Naive B cell (primary cell): ENCODE measurements around the gene USP32. TPM values are rescaled to one million over a fixed set of nuclear protein-coding genes. Genes with fewer than 3 reads are reported as not detected.
A peak's percentile ranks its signal among the peaks of the same experiment; 100 is the strongest.
"Not testable (repeated sequence)": the region's sequence is repeated elsewhere in the genome, so short reads cannot be mapped to it uniquely, and the experiment has no call there.

ENCODE experiments used
- ATAC-seq, 2 donors: fragments of 150-1000 bp; cut with Tn5 transposase; 2 replicates each; pipeline ENCODE4 v1.10.0; 2021; ENCODE audit warnings: low read depth in 2 of 2, mild to moderate bottlenecking in 2 of 2, moderate library complexity in 2 of 2
- DNase-seq: peaks from one replicate; pipeline ENCODE4 v3.0.0; 2022
- H3K27ac Mint-ChIP-seq, 6 donors: one replicate each; pipeline ENCODE4 v1.8.0; 2020 to 2022; ENCODE audit warnings: mild to moderate bottlenecking in 6 of 6, mixed read lengths in 6 of 6, moderate library complexity in 5 of 6, inconsistent platforms in 2 of 6
- H3K27me3 Mint-ChIP-seq, 3 donors: one replicate each; pipeline ENCODE4 v1.8.0; 2021 to 2022; ENCODE audit warnings: mixed read lengths in 3 of 3, mild to moderate bottlenecking in 1 of 3
- H3K36me3 Mint-ChIP-seq, 2 donors: one replicate each; pipeline ENCODE4 v1.8.0; 2020 to 2022; ENCODE audit warnings: mixed read lengths in 2 of 2, inconsistent platforms in 1 of 2, mild to moderate bottlenecking in 1 of 2
- H3K4me1 Mint-ChIP-seq, 3 donors: one replicate each; pipeline ENCODE4 v1.8.0; 2020 to 2022; ENCODE audit warnings: mixed read lengths in 3 of 3, inconsistent platforms in 1 of 3, mild to moderate bottlenecking in 1 of 3, moderate library complexity in 1 of 3
- H3K4me3 Mint-ChIP-seq, 8 donors: one replicate each; pipeline ENCODE4 v1.8.0; 2020 to 2022; ENCODE audit warnings: mild to moderate bottlenecking in 8 of 8, mixed read lengths in 8 of 8, moderate library complexity in 8 of 8, inconsistent platforms in 2 of 8
- H3K9me3 Mint-ChIP-seq, 7 donors: one replicate each; pipeline ENCODE4 v1.8.0; 2020 to 2022; ENCODE audit warnings: mixed read lengths in 7 of 7, mild to moderate bottlenecking in 5 of 7, inconsistent platforms in 2 of 7, moderate library complexity in 1 of 7
- polyA plus RNA-seq, 6 donors: library from polyadenylated mRNA; unstranded; fragments of 300-500 nt; fragmentation: Illumina TruSeq; gene quantifications; one replicate each; pipeline ENCODE4 v1.2.3, GENCODE V29; 2021; ENCODE audit warnings: low read depth in 6 of 6

USP32 gene
- polyA plus RNA-seq, 6 donors from 2014 or later = 7.3 to 16.2 (median 14.1) TPM; not detected in 1

GRCh38 chr17:60379461-60379860 is 12.5 kb downstream of the USP32 start:
- H3K27ac Mint-ChIP-seq, H3K4me3 Mint-ChIP-seq, DNase-seq, H3K36me3 Mint-ChIP-seq, ATAC-seq, H3K9me3 Mint-ChIP-seq, H3K27me3 Mint-ChIP-seq: not testable (repeated sequence)
- H3K4me1 Mint-ChIP-seq = peaks cover 23 to 25% (median 23%) of the 10 kb centered on the region in 3 donors

- not testable (repeated sequence) for H3K27ac Mint-ChIP-seq, H3K9me3 Mint-ChIP-seq, DNase-seq, H3K4me3 Mint-ChIP-seq, H3K36me3 Mint-ChIP-seq, H3K27me3 Mint-ChIP-seq, ATAC-seq
- H3K4me1 Mint-ChIP-seq = peaks cover 14 to 15% (median 14%) of the 10 kb centered on the region in 3 donors
These were observed 13.7 kb downstream of the USP32 start for GRCh38 chr17:60378187-60378586.

- DNase-seq (no peak), ATAC-seq (no peak)
- Mint-ChIP-seq H3K4me1 (peaks cover 15 to 22% (median 17%) of the 10 kb centered on the region in 3 donors), H3K9me3 (no peaks in the 10 kb centered on the region), H3K27me3 (no peaks in the 10 kb centered on the region), H3K4me3 (no peak overlapping the region), H3K36me3 (no peaks in the 10 kb centered on the region), H3K27ac (peak overlapping the region in 2 of 6 donors; percentile 38 to 57)
These were observed 19.0 kb downstream of the USP32 start for GRCh38 chr17:60372790-60373483.

GRCh38 chr17:60371818-60372510 is 20.0 kb downstream of the USP32 start:
- H3K4me3 Mint-ChIP-seq = no peak overlapping the region
- ATAC-seq = no peak
- H3K4me1 Mint-ChIP-seq = peaks cover 15 to 23% (median 18%) of the 10 kb centered on the region in 3 donors
- no peaks in the 10 kb centered on the region for H3K9me3 Mint-ChIP-seq
- H3K27ac Mint-ChIP-seq = peak overlapping the region in 4 of 6 donors; percentile 0 to 68 (median 42)
- H3K36me3 Mint-ChIP-seq = no peaks in the 10 kb centered on the region
- DNase-seq = no peak
- no peaks in the 10 kb centered on the region for H3K27me3 Mint-ChIP-seq

GRCh38 chr17:60371416-60371815 is 20.5 kb downstream of the USP32 start:
- Mint-ChIP-seq H3K36me3 (no peaks in the 10 kb centered on the region), H3K9me3 (no peaks in the 10 kb centered on the region), H3K4me1 (peaks cover 15 to 23% (median 18%) of the 10 kb centered on the region in 3 donors), H3K27me3 (no peaks in the 10 kb centered on the region), H3K27ac (peak overlapping the region in 4 of 6 donors; percentile 33 to 68 (median 48)), H3K4me3 (peak overlapping the region in 1 of 8 donors; percentile 1)
- no peak for DNase-seq
- no peak for ATAC-seq

GRCh38 chr17:60369727-60370126 is 22.2 kb downstream of the USP32 start:
- no peaks in the 10 kb centered on the region for H3K36me3 Mint-ChIP-seq
- ATAC-seq (no peak), DNase-seq (no peak)
- no peaks in the 10 kb centered on the region for H3K9me3 Mint-ChIP-seq
- H3K27ac Mint-ChIP-seq = no peak overlapping the region
- H3K27me3 Mint-ChIP-seq = no peaks in the 10 kb centered on the region
- peaks cover 15 to 23% (median 18%) of the 10 kb centered on the region in 3 donors for H3K4me1 Mint-ChIP-seq
- H3K4me3 Mint-ChIP-seq = peak overlapping the region in 1 of 8 donors; percentile 72

- H3K4me1 Mint-ChIP-seq = peaks cover 9 to 17% (median 15%) of the 10 kb centered on the region in 3 donors
- H3K36me3 Mint-ChIP-seq = no peaks in the 10 kb centered on the region
- no peak for ATAC-seq
- DNase-seq = no peak
- H3K27me3 Mint-ChIP-seq = no peaks in the 10 kb centered on the region
- no peak overlapping the region for H3K4me3 Mint-ChIP-seq
- H3K27ac Mint-ChIP-seq = peak overlapping the region in 1 of 6 donors; percentile 63
- no peaks in the 10 kb centered on the region for H3K9me3 Mint-ChIP-seq
These were observed 28.1 kb downstream of the USP32 start for GRCh38 chr17:60363700-60364405.

GRCh38 chr17:60362329-60362728 is 29.6 kb downstream of the USP32 start:
- Mint-ChIP-seq H3K4me1 (peaks cover 6 to 10% (median 7%) of the 10 kb centered on the region in 3 donors), H3K4me3 (no peak overlapping the region)

GRCh38 chr17:60361889-60362288 is 30.0 kb downstream of the USP32 start:
- Mint-ChIP-seq H3K36me3 (peaks cover under 1% of the 10 kb centered on the region in 2 donors), H3K9me3 (no peaks in the 10 kb centered on the region), H3K27me3 (no peaks in the 10 kb centered on the region), H3K4me1 (peaks cover 7 to 12% (median 8%) of the 10 kb centered on the region in 3 donors), H3K27ac (peak overlapping the region in 1 of 6 donors; percentile 26), H3K4me3 (no peak overlapping the region)
- ATAC-seq (no peak), DNase-seq (no peak)

More at GRCh38 chr17:60362329-60362728, 29.6 kb downstream of the USP32 start:
- Mint-ChIP-seq H3K27ac (no peak overlapping the region), H3K9me3 (no peaks in the 10 kb centered on the region), H3K27me3 (no peaks in the 10 kb centered on the region), H3K36me3 (no peaks in the 10 kb centered on the region)
- ATAC-seq (no peak), DNase-seq (no peak)

GRCh38 chr17:60359415-60359814 is 32.5 kb downstream of the USP32 start:
- Mint-ChIP-seq H3K4me3 (no peak overlapping the region), H3K4me1 (peaks cover 24 to 34% (median 26%) of the 10 kb centered on the region in 3 donors), H3K36me3 (peaks cover 9 to 12% of the 10 kb centered on the region in 2 donors), H3K27me3 (no peaks in the 10 kb centered on the region), H3K27ac (peak overlapping the region in 1 of 6 donors; percentile 1), H3K9me3 (peaks cover 0 to 4% (median 0%) of the 10 kb centered on the region in 7 donors)
- ATAC-seq (no peak), DNase-seq (no peak)

GRCh38 chr17:60358606-60359225 is 33.2 kb downstream of the USP32 start:
- Mint-ChIP-seq H3K27me3 (no peaks in the 10 kb centered on the region), H3K4me3 (no peak overlapping the region), H3K36me3 (peaks cover 9 to 12% of the 10 kb centered on the region in 2 donors), H3K27ac (peak overlapping the region in 1 of 6 donors; percentile 75), H3K9me3 (peaks cover 0 to 4% (median 0%) of the 10 kb centered on the region in 7 donors), H3K4me1 (peaks cover 24 to 33% (median 26%) of the 10 kb centered on the region in 3 donors)
- ATAC-seq (no peak), DNase-seq (no peak)

GRCh38 chr17:60356940-60357339 is 35.0 kb downstream of the USP32 start:
- Mint-ChIP-seq H3K4me3 (no peak overlapping the region), H3K36me3 (peaks cover 9 to 12% of the 10 kb centered on the region in 2 donors)

More at GRCh38 chr17:60356940-60357339, 35.0 kb downstream of the USP32 start:
- ATAC-seq (no peak), DNase-seq (no peak)
- Mint-ChIP-seq H3K9me3 (peaks cover 0 to 4% (median 0%) of the 10 kb centered on the region in 7 donors), H3K4me1 (peaks cover 28 to 32% (median 31%) of the 10 kb centered on the region in 3 donors), H3K27me3 (no peaks in the 10 kb centered on the region), H3K27ac (peak overlapping the region in 1 of 6 donors; percentile 69)
